HepG2 (cell line): Measurements from ENCODE around the gene CHKA. TPM values are rescaled to one million over a fixed set of nuclear protein-coding genes. Genes with fewer than 3 reads are reported as not detected.

Source experiments
- AGO1 ChIP-seq: fragments of 200-400 bp; formaldehyde crosslinking; IDR thresholded peaks from 2 replicates; pipeline ENCODE4 v1.6.1; 2017; ENCODE audit warnings: mild to moderate bottlenecking, low read depth, low read length, moderate library complexity; ENCODE audit not compliant: poor library complexity, severe bottlenecking
- CEBPG ChIP-seq: IDR thresholded peaks from 2 replicates; pipeline ENCODE4 v1.6.1; 2016
- DMAP1 ChIP-seq: IDR thresholded peaks from 2 replicates; pipeline ENCODE4 v1.6.1; 2016
- ETV5 ChIP-seq: IDR thresholded peaks from 2 replicates; pipeline ENCODE4 v1.6.1; 2018; ENCODE audit warnings: missing biosample characterization, missing genetic modification reagents, inconsistent platforms, borderline replicate concordance
- FOXA3 ChIP-seq: IDR thresholded peaks from 2 replicates; pipeline ENCODE4 v1.6.1; 2016; ENCODE audit warnings: missing genetic modification reagents, missing compliant biosample characterization
- HOXA5 ChIP-seq: sonication (generic); formaldehyde crosslinking; IDR thresholded peaks from 2 replicates; pipeline ENCODE4 v1.4.0; 2020; ENCODE audit warnings: missing genetic modification reagents
- POLR2G ChIP-seq: fragments of 200-400 bp; formaldehyde crosslinking; IDR thresholded peaks from 2 replicates; pipeline ENCODE4 v1.6.1; 2018; ENCODE audit warnings: mild to moderate bottlenecking, low read depth, low read length, moderate library complexity
- RXRB ChIP-seq: IDR thresholded peaks from 2 replicates; pipeline ENCODE4 v1.6.1; 2016; ENCODE audit warnings: borderline replicate concordance, missing genetic modification reagents, missing compliant biosample characterization
- SRSF4 ChIP-seq: fragments of 200-400 bp; formaldehyde crosslinking; IDR thresholded peaks from one replicate; pipeline ENCODE4 v1.6.1; 2018; ENCODE audit warnings: mild to moderate bottlenecking, low read depth, low read length, moderate library complexity; ENCODE audit not compliant: poor library complexity, severe bottlenecking
- TCF7L2 ChIP-seq: IDR thresholded peaks from 2 replicates; pipeline ENCODE4 v1.6.1; 2011; ENCODE audit warnings: mild to moderate bottlenecking, low read depth, low read length, moderate library complexity
- YY1 ChIP-seq: IDR thresholded peaks from 2 replicates; pipeline ENCODE4 v1.6.1; 2011; ENCODE audit warnings: low read length, low read depth, moderate library complexity, mild to moderate bottlenecking; ENCODE audit not compliant: insufficient read depth, insufficient replicate concordance
- ZFX ChIP-seq: sonication (generic); formaldehyde crosslinking; IDR thresholded peaks from 2 replicates; pipeline ENCODE4 v1.4.0; 2020; ENCODE audit warnings: mild to moderate bottlenecking, low read depth, missing genetic modification reagents, moderate library complexity
- ZMYM2 ChIP-seq: sonication (generic); formaldehyde crosslinking; IDR thresholded peaks from 2 replicates; pipeline ENCODE4 v1.8.0; 2022; ENCODE audit warnings: mild to moderate bottlenecking, missing genetic modification reagents
- ZMYM3 ChIP-seq: sonication (generic); formaldehyde crosslinking; IDR thresholded peaks from 2 replicates; pipeline ENCODE4 v1.5.1; 2020; ENCODE audit warnings: mild to moderate bottlenecking, missing genetic modification reagents
- ZNF432 ChIP-seq: sonication (generic); formaldehyde crosslinking; IDR thresholded peaks from 2 replicates; pipeline ENCODE4 v1.5.0; 2020; ENCODE audit warnings: missing genetic modification reagents, mild to moderate bottlenecking, borderline replicate concordance
- ZNF446 ChIP-seq: sonication (generic); formaldehyde crosslinking; IDR thresholded peaks from 2 replicates; pipeline ENCODE4 v1.5.0; 2020; ENCODE audit warnings: mild to moderate bottlenecking, missing genetic modification reagents
- ZNF547 ChIP-seq: sonication (generic); formaldehyde crosslinking; IDR thresholded peaks from 2 replicates; pipeline ENCODE4 v1.5.1; 2020; ENCODE audit warnings: mild to moderate bottlenecking, missing genetic modification reagents
- ZNF772 ChIP-seq: sonication (generic); formaldehyde crosslinking; IDR thresholded peaks from 2 replicates; pipeline ENCODE4 v1.5.0; 2020; ENCODE audit warnings: mild to moderate bottlenecking, missing genetic modification reagents
- polyA plus RNA-seq, 8 experiments: library from polyadenylated mRNA; depleted of rRNA in 3 of 8; stranded (reverse) in 7 of 8; unstranded in 1 of 8; fragments of >200 nt; fragmentation: Illumina TruSeq in 4 of 8; extraction: Trizol in 4 of 8; gene quantifications; 2 replicates each; pipeline versions ENCODE4 v1.2.1 to v1.2.3, GENCODE V29; 2011 to 2016; ENCODE audit warnings: low read depth in 4 of 8, missing spikeins in 1 of 8, mixed read lengths in 1 of 8; ENCODE audit not compliant: insufficient read depth in 1 of 8
- total RNA-seq, 5 experiments: library from RNA; depleted of rRNA; stranded (reverse); fragments of >200 nt; fragmentation: Illumina TruSeq; extraction: Trizol; gene quantifications; 2 replicates each; pipeline ENCODE4 v1.2.3, GENCODE V29; 2016; ENCODE audit warnings: low read depth in 1 of 5
- TF ChIP-seq, protein P1 (sequence below): sonication (generic); formaldehyde crosslinking; IDR thresholded peaks from 2 replicates; pipeline ENCODE4 v1.8.0; 2022; ENCODE audit warnings: mild to moderate bottlenecking, missing genetic modification reagents, moderate library complexity
- TF ChIP-seq, protein P2 (sequence below): sonication (generic); formaldehyde crosslinking; IDR thresholded peaks from 2 replicates; pipeline ENCODE4 v1.5.1; 2020; ENCODE audit warnings: mild to moderate bottlenecking, missing genetic modification reagents, moderate library complexity
- TF ChIP-seq, protein P3 (sequence below): IDR thresholded peaks from 2 replicates; pipeline ENCODE4 v1.6.1; 2016; ENCODE audit warnings: low read depth, borderline replicate concordance
- TF ChIP-seq, protein P4 (sequence below): IDR thresholded peaks from 2 replicates; pipeline ENCODE4 v1.6.1; 2012; ENCODE audit warnings: inconsistent platforms

Gene CHKA
- total and polyA plus RNA-seq, 2 of the 13 experiments (the other 11 are each of a cell fraction or from before 2014, with no cell fraction given) = 71.6 to 92.7 TPM

DNA sequence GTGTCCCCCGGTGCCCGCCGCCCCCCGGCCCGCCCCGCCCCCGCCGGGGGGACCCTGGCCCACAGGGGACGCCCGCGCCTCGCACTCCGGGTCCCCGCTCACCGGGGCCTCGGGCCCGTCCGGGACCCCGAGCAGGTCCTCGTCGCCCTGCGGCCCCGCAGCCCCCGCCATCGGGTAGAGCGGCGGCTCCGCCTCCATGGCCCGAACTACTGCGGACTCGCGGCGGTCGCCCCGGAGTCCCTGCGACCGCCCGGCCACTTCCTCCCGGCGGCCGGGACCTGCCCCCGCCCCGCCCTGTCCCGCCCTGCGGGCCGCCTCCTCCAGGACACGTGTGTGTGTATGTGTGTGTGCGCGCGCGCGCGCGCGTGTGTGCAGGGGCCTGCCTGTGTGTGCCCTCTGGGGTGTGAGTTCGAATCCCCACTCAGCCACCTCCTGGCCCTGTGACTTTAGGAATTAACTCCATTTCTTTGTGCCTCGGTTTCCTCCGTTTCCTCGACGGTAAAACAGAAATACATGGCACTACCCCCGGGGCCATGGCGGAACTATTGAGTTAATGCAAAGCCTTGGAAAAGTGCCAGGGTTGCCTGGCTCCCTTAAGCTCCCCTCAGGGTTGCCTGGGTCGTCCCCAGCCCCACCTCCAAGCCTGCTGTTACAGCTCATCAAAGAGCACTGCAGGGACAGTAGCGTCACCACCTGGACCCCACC is 117.2 kb downstream of the CHKA start, which contains the start of gene UNC93B1 (continued):
- TF ChIP-seq, protein P1, sequence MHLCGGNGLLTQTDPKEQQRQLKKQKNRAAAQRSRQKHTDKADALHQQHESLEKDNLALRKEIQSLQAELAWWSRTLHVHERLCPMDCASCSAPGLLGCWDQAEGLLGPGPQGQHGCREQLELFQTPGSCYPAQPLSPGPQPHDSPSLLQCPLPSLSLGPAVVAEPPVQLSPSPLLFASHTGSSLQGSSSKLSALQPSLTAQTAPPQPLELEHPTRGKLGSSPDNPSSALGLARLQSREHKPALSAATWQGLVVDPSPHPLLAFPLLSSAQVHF (CRISPR knock-in tag) = no peak
- TF ChIP-seq ZNF772 (CRISPR knock-in tag) = 0 out of 2 replicates have a peak, but pooled peaks have one; percentile 4
- no peak; the same call in 1 of the 2 replicates for TF ChIP-seq ETV5 (CRISPR knock-in tag)
- TF ChIP-seq, protein P2, sequence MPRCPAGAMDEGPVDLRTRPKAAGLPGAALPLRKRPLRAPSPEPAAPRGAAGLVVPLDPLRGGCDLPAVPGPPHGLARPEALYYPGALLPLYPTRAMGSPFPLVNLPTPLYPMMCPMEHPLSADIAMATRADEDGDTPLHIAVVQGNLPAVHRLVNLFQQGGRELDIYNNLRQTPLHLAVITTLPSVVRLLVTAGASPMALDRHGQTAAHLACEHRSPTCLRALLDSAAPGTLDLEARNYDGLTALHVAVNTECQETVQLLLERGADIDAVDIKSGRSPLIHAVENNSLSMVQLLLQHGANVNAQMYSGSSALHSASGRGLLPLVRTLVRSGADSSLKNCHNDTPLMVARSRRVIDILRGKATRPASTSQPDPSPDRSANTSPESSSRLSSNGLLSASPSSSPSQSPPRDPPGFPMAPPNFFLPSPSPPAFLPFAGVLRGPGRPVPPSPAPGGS (CRISPR knock-in tag) = peak; percentile 28; the same call in 1 of the 2 replicates
- TF ChIP-seq DMAP1 (CRISPR knock-in tag) = no peak
- TF ChIP-seq ZNF547 (CRISPR knock-in tag) = no peak
- peak; percentile 74 for TF ChIP-seq POLR2G
- TF ChIP-seq, protein P3, sequence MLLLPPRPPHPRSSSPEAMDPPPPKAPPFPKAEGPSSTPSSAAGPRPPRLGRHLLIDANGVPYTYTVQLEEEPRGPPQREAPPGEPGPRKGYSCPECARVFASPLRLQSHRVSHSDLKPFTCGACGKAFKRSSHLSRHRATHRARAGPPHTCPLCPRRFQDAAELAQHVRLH = no peak
- TF ChIP-seq ZMYM3 = peak; percentile 80
- peak; percentile 68 for TF ChIP-seq ZFX (CRISPR knock-in tag)
- TF ChIP-seq CEBPG (CRISPR knock-in tag) = no peak
- TF ChIP-seq SRSF4 = no peak
- TF ChIP-seq AGO1 = peak; percentile 19
- TF ChIP-seq, protein P4, sequence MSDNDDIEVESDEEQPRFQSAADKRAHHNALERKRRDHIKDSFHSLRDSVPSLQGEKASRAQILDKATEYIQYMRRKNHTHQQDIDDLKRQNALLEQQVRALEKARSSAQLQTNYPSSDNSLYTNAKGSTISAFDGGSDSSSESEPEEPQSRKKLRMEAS = peak; percentile 83
- 0 out of 2 replicates have a peak, but pooled peaks have one; percentile 28 for TF ChIP-seq FOXA3 (CRISPR knock-in tag)
- no peak for TF ChIP-seq TCF7L2
- TF ChIP-seq ZNF446 (CRISPR knock-in tag) = peak; percentile 58; the same call in 1 of the 2 replicates
- TF ChIP-seq HOXA5 (CRISPR knock-in tag) = no peak
- TF ChIP-seq ZNF432 (CRISPR knock-in tag) = no peak
- TF ChIP-seq ZMYM2 = peak; percentile 91
- peak; percentile 60 for TF ChIP-seq YY1
- TF ChIP-seq RXRB = no peak
